KMS-11 (cell line): ENCODE data around the gene ITPR1.

Source experiments
- H2AFZ ChIP-seq: fragments of 200-600 bp; sonication (generic); 2 replicates; pipeline ENCODE4 v1.6.1; 2016; ENCODE audit warnings: antibody characterized with exemption, mixed run types, low read depth
- H3K27ac ChIP-seq: fragments of 200-600 bp; sonication (generic); 2 replicates; pipeline ENCODE4 v1.6.1; 2016; ENCODE audit warnings: mild to moderate bottlenecking, mixed run types
- H3K27me3 ChIP-seq: fragments of 200-600 bp; sonication (generic); 2 replicates; pipeline ENCODE4 v1.6.1; 2017; ENCODE audit warnings: mild to moderate bottlenecking, low read depth, mixed run types, moderate library complexity; ENCODE audit not compliant: insufficient read depth
- H3K36me3 ChIP-seq: fragments of 200-600 bp; sonication (generic); 2 replicates; pipeline ENCODE4 v1.6.1; 2017; ENCODE audit warnings: mild to moderate bottlenecking, mixed run types; ENCODE audit not compliant: insufficient read depth
- H3K4me1 ChIP-seq: fragments of 200-600 bp; sonication (generic); 2 replicates; pipeline ENCODE4 v1.6.1; 2016; ENCODE audit warnings: mild to moderate bottlenecking, low read depth, mixed run types; ENCODE audit not compliant: poor library complexity, severe bottlenecking
- H3K4me2 ChIP-seq: fragments of 200-600 bp; sonication (generic); 2 replicates; pipeline ENCODE4 v1.7.0; 2016; ENCODE audit warnings: mild to moderate bottlenecking, mixed run types
- H3K4me3 ChIP-seq: fragments of 200-600 bp; sonication (generic); IDR thresholded peaks from 2 replicates; pipeline ENCODE4 v1.6.1; 2017; ENCODE audit warnings: low read depth, low read length, mixed read lengths; ENCODE audit not compliant: insufficient read depth
- H3K79me2 ChIP-seq: fragments of 200-600 bp; sonication (generic); 2 replicates; pipeline ENCODE4 v1.6.1; 2016; ENCODE audit warnings: low read depth, mixed run types; ENCODE audit not compliant: insufficient read depth
- H3K9ac ChIP-seq: fragments of 200-600 bp; sonication (generic); 2 replicates; pipeline ENCODE4 v1.6.1; 2016; ENCODE audit warnings: mild to moderate bottlenecking, mixed run types
- H4K20me1 ChIP-seq: fragments of 200-600 bp; sonication (generic); 2 replicates; pipeline ENCODE4 v1.6.1; 2016; ENCODE audit warnings: mild to moderate bottlenecking, mixed run types; ENCODE audit not compliant: insufficient read depth
- TF ChIP-seq, protein P1 (sequence below): fragments of 200-600 bp; sonication (generic); conservative IDR thresholded peaks from 2 replicates; pipeline ENCODE4 v1.6.1; 2017; ENCODE audit warnings: low read depth, mild to moderate bottlenecking, antibody characterized with exemption, low read length, moderate library complexity, mixed read lengths

The ITPR1 gene

DNA sequence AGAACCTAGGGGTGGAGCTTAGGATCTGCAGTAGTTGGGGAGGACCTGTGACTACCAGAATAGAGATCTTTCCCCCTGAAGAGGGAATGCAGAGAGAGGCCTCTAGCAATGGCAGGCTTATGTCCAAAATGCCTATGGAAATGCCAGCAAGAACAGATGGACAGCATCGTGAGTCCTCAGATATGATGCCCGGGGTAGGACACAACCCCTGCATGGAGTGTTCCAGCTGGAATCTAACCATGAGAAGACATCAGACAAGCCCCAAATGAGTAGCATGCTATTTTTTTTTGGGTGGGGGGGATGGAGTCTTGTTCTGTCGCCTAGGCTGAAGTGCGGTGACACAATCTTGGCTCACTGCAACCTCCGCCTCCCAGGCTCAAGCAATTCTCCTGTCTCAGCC lies 111.5 kb downstream of the ITPR1 start:
- TF ChIP-seq, protein P1, sequence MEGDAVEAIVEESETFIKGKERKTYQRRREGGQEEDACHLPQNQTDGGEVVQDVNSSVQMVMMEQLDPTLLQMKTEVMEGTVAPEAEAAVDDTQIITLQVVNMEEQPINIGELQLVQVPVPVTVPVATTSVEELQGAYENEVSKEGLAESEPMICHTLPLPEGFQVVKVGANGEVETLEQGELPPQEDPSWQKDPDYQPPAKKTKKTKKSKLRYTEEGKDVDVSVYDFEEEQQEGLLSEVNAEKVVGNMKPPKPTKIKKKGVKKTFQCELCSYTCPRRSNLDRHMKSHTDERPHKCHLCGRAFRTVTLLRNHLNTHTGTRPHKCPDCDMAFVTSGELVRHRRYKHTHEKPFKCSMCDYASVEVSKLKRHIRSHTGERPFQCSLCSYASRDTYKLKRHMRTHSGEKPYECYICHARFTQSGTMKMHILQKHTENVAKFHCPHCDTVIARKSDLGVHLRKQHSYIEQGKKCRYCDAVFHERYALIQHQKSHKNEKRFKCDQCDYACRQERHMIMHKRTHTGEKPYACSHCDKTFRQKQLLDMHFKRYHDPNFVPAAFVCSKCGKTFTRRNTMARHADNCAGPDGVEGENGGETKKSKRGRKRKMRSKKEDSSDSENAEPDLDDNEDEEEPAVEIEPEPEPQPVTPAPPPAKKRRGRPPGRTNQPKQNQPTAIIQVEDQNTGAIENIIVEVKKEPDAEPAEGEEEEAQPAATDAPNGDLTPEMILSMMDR = no peak
- Histone ChIP-seq H3K79me2 (no peaks in the 10 kb centered on the region), H3K4me1 (peaks cover 7% of the 10 kb centered on the region), H3K9ac (no peak overlapping the region), H4K20me1 (no peaks in the 10 kb centered on the region), H3K4me3 (no peak overlapping the region), H3K36me3 (no peaks in the 10 kb centered on the region), H3K27ac (no peak overlapping the region), H3K27me3 (no peaks in the 10 kb centered on the region), H3K4me2 (no peak overlapping the region), H2AFZ (no peak overlapping the region)

DNA sequence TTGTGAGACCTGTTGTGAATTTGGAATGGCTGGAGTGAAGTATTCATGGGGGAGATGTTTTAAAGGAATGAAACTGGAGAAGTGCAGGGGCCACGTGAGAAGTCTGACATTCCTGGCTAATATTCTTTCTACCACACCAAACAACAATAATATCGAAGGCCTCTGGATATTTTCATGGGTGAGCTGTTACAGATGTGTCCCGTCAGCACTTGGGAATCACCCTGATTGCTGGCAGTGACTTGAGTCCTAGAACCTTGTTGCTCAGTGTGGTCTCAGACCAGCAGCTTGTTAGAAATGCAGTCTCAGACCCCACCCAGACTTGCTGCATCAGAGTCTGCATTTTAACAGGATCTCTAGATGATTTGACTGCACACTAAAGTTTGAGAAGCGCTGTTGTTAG lies 113.8 kb downstream of the ITPR1 start:
- H3K79me2 ChIP-seq = no peaks in the 10 kb centered on the region
- H3K36me3 ChIP-seq = no peaks in the 10 kb centered on the region
- H3K4me2 ChIP-seq = no peak overlapping the region
- no peak overlapping the region for H3K4me3 ChIP-seq
- no peaks in the 10 kb centered on the region for H4K20me1 ChIP-seq
- H2AFZ ChIP-seq = no peak overlapping the region
- peaks cover 5% of the 10 kb centered on the region for H3K4me1 ChIP-seq
- TF ChIP-seq, protein P1 = no peak
- H3K27me3 ChIP-seq = no peaks in the 10 kb centered on the region
- H3K9ac ChIP-seq = no peak overlapping the region
- no peak overlapping the region for H3K27ac ChIP-seq

DNA sequence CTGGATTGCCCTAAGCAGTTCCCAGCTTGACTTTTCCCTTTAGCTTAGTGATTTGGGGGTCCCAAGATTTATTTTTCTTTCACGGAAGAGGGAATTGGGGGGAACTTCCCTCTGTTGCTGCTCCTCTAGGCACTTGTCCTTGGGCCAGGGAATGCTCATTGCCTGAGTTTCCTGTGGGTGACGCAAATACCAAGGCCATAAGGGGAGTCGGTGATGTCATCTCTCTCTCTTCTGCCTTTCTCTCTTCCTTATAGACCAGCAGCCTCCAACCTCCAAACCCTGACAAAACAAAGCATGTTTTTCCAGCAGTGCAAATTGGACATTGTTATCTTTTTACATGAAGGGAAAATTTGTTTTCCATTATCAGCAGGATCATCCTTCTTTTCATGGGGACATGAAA lies 120.2 kb downstream of the ITPR1 start:
- H3K4me3 ChIP-seq = no peak overlapping the region
- H3K36me3 ChIP-seq = no peaks in the 10 kb centered on the region

DNA sequence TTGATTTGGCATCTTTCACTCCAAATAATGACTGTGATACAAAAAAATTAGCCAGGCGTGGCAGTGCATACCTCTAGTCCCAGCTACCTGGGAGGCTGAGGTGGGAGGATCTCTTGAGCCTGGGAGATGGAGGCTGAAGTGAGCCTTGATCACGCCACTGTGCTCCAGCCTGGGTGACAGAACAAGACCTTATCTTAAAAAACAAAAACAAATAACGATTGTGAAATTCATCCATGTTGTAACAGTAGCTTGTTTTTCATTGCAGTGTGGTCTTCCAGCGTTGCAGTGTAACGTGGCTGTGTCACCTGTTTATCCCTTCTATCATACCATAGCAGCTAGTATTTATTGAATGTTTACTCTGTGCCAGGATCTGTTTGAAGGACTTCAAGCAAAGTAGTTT lies 120.9 kb downstream of the ITPR1 start:
- Histone ChIP-seq H3K27ac (no peak overlapping the region), H3K36me3 (no peaks in the 10 kb centered on the region), H2AFZ (no peak overlapping the region), H3K4me2 (no peak overlapping the region), H4K20me1 (no peaks in the 10 kb centered on the region), H3K9ac (no peak overlapping the region), H3K79me2 (no peaks in the 10 kb centered on the region), H3K4me3 (no peak overlapping the region), H3K27me3 (no peaks in the 10 kb centered on the region), H3K4me1 (no peaks in the 10 kb centered on the region)
- TF ChIP-seq, protein P1 = no peak

More for the DNA sequence above, 120.2 kb downstream of the ITPR1 start:
- Histone ChIP-seq H2AFZ (no peak overlapping the region), H3K9ac (no peak overlapping the region), H3K4me1 (no peaks in the 10 kb centered on the region), H4K20me1 (no peaks in the 10 kb centered on the region), H3K4me2 (no peak overlapping the region), H3K27me3 (no peaks in the 10 kb centered on the region), H3K79me2 (no peaks in the 10 kb centered on the region), H3K27ac (no peak overlapping the region)
- TF ChIP-seq, protein P1 = no peak

DNA sequence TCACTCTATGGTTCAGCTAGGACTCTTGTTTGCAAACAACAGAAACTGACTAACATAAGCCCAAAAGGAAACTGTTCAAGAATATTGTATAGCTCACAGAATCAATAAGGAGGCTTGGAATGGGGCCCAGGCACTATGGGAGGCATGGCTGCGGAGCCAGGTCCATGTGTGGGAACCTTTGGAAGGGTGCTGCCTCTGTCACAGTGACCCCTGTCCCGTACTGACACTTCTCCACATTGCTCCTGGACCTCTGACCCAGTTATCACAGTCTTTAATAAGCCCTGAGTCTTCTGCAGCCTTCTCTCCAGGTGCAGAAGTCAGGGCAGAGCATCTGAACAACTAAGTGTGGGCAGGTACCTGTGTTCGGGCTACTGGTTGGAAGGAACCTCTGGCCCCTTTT lies 121.8 kb downstream of the ITPR1 start:
- Histone ChIP-seq H3K4me3 (no peak overlapping the region), H3K9ac (no peak overlapping the region), H3K27ac (no peak overlapping the region), H3K36me3 (no peaks in the 10 kb centered on the region), H3K27me3 (no peaks in the 10 kb centered on the region), H2AFZ (no peak overlapping the region), H4K20me1 (no peaks in the 10 kb centered on the region), H3K4me1 (no peaks in the 10 kb centered on the region), H3K4me2 (no peak overlapping the region), H3K79me2 (no peaks in the 10 kb centered on the region)
- TF ChIP-seq, protein P1 = no peak
